GM21619 (cell line): Measurements from ENCODE around the gene PRAMEF11.

Source experiments
- ATAC-seq: cut with Tn5 transposase; IDR thresholded peaks from one replicate; pipeline ENCODE4 v1.9.1; 2021; ENCODE audit not compliant: unreplicated experiment

The PRAMEF11 gene

GRCh38 chr1:12774801-12775345 lies 56.3 kb downstream of the PRAMEF11 start:
- no peak for ATAC-seq
